Hematopoietic multipotent progenitor cell treated with erythropoietin and hydrocortisone succinate and interleukin-3 and kit ligand, for 6 days (in vitro differentiated cells): ENCODE results near the gene EBF3.

Experiments used
- DNase-seq: peaks from one replicate; pipeline ENCODE4 v3.0.0-alpha.2; 2015

The EBF3 gene

GRCh38 chr10:129849452-129849750, 114.7 kb downstream of the EBF3 start:
- no peak for DNase-seq

DNA sequence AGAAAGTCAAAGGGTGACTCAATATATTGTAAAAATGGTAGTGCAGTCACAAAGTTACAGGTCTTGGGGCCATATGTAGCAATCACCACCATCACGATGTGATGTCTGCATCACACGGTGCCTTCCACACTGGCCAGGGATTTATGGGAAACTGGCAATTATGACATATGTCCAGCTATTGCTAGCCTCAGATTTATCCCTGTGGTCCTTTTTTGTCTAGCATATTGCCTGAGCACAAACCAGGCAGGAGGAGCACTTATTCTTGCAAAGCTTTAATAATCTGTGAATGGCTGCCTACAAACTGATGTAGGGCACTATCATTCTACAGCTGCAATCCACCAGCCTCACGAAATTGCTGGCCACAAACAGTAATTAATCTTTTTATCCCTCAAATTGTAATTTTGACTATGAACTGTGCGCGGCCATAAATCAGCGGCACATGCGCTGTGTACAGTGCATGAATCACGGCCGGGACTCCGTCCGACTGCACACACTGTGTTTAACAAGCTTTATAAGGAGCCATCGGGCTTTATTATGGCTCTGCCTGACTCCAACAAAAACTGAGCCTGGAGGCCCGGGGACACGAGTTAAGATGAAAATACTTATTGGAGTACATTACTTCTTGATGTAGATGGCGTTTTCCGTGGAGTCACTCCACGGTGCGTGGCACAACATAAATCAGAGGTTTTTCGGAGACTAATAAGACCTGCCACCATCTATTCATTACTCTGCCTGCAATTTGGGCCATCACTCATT, 115.2 kb downstream of the EBF3 start:
- no peak for DNase-seq

DNA sequence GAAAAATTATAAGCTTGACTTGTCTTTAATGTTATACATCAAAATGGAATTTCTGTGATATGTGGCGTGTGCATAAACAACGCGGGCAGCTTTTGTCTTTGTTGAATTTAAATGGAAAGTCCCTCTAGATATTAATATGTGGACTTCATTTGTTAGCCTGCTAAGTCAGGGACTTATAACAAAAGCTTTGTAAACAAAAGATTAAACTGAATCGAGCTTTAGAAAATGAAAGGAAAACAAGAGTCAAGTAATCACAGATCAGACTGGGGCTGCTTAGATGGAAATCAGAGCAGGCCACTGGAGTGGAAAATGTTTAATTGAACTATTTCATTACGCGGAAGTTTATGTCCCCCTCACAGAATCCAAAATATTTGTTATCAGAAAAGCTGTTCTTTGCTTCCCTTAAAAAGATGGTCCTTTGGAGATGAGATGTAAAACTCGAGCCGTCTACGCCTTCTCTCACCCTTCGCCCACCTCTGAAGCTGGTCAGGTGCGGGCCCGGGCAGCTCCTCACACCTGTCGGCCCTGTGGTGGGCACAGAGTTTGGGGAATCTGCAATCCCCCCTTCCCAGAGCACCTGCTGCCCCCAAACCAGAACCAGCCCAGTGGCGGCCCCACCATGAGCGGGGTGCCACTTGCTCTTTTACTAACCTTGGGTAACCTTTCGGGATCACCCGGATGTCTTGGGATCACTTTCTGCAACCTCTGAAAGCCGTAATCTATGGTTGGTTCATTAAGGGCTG, 116.2 kb downstream of the EBF3 start:
- no peak for DNase-seq

GRCh38 chr10:129846991-129847391, 117.1 kb downstream of the EBF3 start:
- no peak for DNase-seq

DNA sequence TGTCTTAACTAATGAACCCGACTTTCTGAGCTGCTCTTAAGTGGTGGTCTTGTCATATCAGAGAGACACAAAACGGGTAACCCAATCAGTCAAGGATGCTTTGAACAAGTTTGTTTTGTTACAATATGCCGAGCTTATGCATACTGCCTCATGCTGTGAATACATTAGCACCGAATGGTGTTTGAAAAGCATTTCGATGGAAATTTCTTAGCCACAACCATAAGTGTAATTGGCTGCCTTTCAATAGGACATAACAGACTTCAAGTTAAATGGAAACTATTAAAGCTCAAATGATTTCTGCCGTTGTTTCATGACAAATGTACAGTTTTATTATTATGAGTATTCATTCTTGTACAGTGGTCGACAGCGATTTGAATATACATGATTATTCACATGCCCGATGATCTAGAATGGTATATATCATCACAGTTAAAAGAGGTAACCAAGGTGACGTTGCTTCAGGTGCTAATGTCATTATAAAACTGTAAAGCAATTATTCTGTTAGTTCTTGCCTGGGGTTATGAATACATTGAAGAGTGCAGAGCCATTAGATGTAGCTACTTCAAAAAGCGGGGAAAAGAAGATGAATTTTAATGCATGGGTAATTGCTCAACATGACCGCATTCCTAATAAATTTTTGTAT, 118.8 kb downstream of the EBF3 start:
- no peak for DNase-seq

- DNase-seq = no peak
These were observed 119.8 kb downstream of the EBF3 start for GRCh38 chr10:129844216-129844766.

GRCh38 chr10:129843702-129844101, 120.4 kb downstream of the EBF3 start:
- no peak for DNase-seq

GRCh38 chr10:129843131-129843541, 120.9 kb downstream of the EBF3 start:
- DNase-seq = no peak

- no peak for DNase-seq
These were observed 122.0 kb downstream of the EBF3 start for GRCh38 chr10:129842031-129842430.

GRCh38 chr10:129841590-129841989, 122.5 kb downstream of the EBF3 start:
- DNase-seq = no peak

DNA sequence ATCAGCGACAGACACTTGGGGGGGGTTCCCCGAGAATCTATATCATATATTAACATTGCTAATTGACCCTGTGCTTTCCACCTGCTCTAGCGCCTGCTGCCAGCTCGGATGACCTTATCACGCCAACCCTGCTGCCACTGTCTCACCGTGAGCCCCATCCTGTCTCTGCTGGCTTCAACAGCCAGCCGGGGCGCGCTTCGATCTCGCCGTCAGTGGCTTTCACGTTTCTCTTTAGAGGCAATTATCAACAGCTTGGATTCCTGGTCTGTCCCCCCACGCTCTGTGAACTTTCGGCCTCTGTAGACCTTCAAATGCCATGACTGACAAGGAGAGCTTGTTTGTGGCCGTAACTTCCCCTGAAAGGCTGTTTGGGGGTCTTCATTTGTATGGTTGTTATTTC, 123.0 kb downstream of the EBF3 start:
- no peak for DNase-seq

DNA sequence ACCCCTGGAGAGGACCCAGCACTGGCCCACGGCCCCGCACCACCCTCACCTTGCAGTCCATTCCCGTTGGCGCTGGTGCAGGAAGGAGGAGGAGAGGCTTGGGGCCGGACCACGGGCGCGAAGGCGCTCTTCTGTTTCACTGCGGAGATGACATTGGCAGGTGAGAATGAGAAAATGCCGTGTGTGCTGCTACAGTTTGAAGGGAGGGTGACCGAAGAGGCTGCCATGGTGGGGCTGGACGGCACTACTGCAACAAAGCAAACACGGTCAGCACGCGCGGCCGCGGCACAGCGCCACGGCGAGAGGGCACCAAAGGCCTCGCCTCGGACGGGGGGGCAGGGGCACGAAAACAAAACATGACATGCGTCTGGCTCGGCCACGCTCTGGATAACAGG, 123.9 kb downstream of the EBF3 start:
- no peak for DNase-seq

- no peak for DNase-seq
These were observed 124.5 kb downstream of the EBF3 start for GRCh38 chr10:129839285-129840195.

GRCh38 chr10:129838794-129839193, 125.3 kb downstream of the EBF3 start:
- no peak for DNase-seq

- DNase-seq = no peak
These were observed 126.0 kb downstream of the EBF3 start for GRCh38 chr10:129837909-129838582.

- no peak for DNase-seq
These were observed 127.8 kb downstream of the EBF3 start for GRCh38 chr10:129836253-129836652.

GRCh38 chr10:129833994-129834739, 129.9 kb downstream of the EBF3 start:
- DNase-seq = no peak

DNA sequence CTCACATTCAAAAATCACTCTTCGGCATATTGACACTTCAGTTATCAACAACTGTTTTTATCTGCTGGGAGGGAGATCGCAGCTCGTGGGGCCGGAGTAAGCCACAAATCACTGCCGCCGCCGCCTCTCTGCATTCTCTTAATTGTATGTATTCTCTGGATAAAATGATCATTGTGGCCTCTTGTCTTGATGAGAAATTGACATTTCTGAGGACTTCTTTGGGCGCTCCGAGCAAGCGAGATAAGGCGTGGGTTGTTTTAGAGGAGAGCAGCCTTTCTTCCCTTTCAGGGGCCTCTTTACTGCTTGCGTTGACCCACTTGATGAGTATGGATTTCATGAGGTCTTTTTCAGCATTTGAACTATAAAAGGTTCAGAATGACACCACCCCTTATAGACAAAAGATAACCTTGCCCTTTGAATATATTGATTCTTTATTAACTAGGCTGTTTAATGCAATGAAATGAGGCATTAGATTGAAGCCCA, 130.6 kb downstream of the EBF3 start:
- no peak for DNase-seq

DNA sequence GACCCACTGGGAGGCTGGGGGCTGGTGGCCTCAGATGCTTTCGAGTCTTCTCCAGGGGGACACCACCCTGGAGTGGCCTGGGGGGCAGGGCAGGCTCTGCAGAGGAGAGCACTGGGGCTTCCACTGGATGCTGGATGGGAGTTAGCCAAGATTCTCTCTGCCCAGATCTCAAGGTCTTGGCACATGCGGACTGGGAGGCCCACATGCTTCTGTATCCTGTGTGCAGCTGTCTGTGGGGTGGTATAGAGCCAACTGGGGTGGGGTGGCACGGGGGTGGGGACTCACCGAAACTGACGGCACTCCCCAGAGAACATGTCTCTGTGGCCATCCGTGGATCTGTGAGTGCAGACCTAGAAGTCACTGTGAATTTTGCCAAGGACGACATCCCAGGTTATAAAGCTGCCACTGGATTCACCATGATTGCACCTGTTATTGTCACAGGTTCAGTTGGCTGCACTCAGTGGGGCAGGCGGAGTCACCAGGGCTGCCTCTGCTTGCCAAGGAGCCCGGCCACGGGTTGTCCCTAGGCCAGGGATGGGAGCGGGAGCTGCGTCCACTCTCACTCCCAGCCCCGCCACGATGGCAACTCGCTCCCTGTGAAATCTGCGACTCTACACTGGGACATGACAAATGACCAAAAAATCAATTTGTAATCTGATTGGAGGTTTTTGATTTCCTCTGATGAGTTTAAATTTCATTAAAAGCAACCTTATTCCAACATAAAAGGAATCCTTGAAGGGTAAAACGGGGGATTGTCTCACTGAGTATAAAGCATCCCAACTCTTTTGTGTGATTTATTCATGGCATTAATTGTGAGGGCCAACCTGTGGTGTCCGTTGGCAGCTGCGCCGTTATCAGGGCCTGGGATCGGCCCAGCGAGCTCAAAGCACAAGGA, 131.3 kb downstream of the EBF3 start:
- DNase-seq = no peak

DNA sequence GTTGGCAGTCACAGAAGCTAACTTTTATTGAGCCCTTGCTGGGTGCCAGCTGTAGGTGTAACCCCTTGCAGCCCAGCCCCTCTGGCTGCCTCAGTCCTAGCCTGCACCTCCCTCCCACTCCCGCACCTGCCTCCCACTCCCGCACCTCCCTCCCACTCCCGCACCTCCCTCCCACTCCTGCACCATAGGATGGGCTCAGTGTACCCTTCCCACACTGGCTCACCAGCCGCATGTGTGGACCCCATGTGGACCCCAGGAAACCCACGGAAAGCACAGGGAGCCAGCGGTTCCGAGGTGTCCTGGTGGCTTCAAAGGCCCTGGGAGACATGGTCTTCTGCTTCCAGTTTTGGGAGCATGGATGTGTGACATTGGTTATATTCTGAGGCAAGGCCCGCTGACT, 132.9 kb downstream of the EBF3 start:
- DNase-seq = no peak
